Measurements from ENCODE around the gene FARS2.

FARS2 gene

DNA sequence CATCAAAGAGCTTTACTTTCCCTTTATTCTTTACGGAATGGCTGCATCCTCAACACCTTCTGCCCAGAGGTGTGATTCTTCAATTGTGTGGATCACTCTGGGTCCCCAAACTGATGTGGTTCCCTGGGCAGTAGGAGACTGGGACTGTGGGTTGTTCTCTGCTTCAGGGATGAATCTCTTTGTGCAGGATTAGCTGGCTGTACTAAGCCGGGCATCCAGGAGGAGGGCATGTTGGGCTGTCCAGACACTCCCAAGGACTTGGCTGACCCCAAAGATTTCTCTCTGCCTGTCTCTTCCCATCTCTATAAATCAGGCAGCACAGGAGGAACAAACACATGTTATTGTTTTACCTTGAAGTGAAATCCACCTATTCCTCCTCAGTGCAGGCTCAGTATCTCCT lies 15.3 kb downstream of the FARS2 start:
- H3K4me3 ChIP-seq (ENCODE audit: low read depth, low read length): no peak overlapping the region
- TF ChIP-seq, protein P1, sequence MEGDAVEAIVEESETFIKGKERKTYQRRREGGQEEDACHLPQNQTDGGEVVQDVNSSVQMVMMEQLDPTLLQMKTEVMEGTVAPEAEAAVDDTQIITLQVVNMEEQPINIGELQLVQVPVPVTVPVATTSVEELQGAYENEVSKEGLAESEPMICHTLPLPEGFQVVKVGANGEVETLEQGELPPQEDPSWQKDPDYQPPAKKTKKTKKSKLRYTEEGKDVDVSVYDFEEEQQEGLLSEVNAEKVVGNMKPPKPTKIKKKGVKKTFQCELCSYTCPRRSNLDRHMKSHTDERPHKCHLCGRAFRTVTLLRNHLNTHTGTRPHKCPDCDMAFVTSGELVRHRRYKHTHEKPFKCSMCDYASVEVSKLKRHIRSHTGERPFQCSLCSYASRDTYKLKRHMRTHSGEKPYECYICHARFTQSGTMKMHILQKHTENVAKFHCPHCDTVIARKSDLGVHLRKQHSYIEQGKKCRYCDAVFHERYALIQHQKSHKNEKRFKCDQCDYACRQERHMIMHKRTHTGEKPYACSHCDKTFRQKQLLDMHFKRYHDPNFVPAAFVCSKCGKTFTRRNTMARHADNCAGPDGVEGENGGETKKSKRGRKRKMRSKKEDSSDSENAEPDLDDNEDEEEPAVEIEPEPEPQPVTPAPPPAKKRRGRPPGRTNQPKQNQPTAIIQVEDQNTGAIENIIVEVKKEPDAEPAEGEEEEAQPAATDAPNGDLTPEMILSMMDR (IDR thresholded peaks at IDR 0.05; ENCODE audit: borderline replicate concordance, insufficient read depth, low read depth, low read length): no peak

DNA sequence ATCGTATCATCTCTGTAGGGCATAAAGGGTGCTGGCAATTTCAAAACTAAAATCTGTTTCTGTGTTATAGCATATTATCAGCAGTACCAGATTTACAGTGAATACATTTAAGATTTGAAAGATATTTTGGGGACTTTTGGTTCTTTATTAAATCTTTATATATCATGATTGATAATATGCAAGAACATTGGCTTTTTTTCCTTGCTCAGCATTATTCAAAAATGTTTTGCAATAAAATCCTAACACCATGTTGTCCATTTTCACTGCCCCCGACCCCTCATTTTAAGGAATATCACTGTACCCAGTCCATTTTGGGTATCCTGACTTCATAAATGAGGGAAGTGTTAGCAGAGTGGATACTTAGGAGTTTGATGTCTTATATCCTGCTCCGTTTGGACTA lies 16.3 kb downstream of the FARS2 start:
- H3K4me3 ChIP-seq (ENCODE audit: low read depth, low read length): no peak overlapping the region
- TF ChIP-seq, protein P1 (IDR thresholded peaks at IDR 0.05; ENCODE audit: borderline replicate concordance, insufficient read depth, low read depth, low read length): no peak

DNA sequence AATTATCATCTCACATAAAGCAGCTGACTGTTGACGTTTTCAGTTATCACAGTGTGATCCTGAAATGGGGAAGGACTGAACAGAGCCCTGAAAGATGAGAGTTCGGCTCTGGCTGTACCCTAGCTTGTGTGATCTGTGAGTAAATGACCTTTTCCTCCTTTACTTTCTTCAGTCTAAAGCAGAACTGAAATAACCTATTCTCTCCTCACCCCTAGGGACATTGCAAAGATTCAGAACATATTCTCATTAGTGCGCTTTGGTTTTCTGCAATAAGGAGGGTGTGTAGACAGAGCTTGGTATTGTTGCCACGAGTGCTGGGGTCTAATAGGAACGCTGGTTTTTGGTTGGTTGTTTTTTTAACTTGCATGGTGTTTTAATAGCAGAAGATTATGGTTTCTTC lies 16.7 kb downstream of the FARS2 start:
- TF ChIP-seq, protein P1 (IDR thresholded peaks at IDR 0.05; ENCODE audit: borderline replicate concordance, insufficient read depth, low read depth, low read length): no peak
- no peak overlapping the region for H3K4me3 ChIP-seq (ENCODE audit: low read depth, low read length)

DNA sequence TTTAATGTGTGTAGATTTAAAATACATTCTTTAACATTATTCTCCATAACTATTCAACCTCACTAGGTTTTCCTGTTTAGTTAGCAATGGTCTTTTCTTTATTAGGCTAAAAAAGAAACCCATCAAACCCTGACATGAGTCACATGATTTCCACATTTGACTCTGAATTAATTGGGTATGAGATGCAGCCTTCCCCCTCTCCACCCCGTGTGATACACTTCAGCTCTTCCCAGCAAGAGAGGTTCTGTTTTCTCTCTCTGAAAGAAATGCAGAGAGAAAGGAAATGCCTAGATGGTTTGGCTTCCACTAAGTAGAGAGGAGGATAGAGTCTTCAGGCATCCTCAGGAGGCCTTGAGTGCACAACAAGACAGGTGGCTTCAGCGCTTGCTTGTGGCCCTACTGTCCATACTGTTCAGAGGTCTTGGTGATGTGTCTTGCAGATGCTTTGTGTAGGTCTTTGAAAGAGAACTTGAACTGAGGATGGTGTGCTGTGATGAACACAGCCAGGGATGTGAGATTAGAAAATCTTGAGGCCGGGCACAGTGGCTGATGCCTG lies 17.3 kb downstream of the FARS2 start:
- TF ChIP-seq, protein P1 (IDR thresholded peaks at IDR 0.05; ENCODE audit: borderline replicate concordance, insufficient read depth, low read depth, low read length): no peak
- H3K4me3 ChIP-seq (ENCODE audit: low read depth, low read length): no peak overlapping the region

DNA sequence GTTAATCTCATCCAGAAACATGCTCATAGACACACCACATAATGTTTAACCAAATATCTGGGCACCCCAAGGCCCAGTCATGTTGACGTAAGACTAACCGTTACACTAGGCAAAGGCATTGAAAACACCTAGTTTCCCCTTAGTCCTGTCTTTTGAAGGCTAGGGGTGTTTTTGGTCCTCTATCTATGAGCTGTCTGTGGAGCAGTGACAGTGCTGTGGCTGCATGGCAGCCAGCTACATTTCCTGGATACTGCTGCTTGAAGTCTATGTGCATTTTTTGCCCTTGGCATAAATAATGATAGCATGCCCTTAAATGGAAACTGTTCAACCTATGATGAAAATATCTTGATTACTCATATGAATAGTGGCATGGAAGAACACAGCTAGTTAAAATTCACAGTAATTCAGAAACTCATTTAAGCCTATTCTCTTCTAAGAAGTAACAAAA lies 18.6 kb downstream of the FARS2 start:
- H3K4me3 ChIP-seq (ENCODE audit: low read depth, low read length): no peak overlapping the region
- TF ChIP-seq, protein P1 (IDR thresholded peaks at IDR 0.05; ENCODE audit: borderline replicate concordance, insufficient read depth, low read depth, low read length): no peak

DNA sequence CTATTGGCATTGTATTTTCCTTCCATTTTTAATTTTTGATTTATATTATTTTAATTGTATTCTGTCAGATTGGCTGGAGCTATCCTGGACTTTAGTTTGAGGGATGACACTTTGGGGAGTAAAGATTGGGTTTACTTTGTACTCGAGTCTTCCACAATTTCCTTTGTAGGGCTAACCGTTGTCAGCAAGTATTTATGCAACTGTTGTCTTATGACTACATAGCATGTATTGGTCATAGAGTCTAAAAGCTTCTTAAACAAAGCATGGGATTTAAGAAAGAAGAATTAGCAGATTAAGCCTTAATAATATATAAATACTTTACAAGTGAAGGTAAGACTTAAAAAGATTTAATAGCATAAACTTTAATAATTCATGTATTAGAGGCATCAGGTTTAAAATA lies 19.6 kb downstream of the FARS2 start:
- TF ChIP-seq, protein P1 (IDR thresholded peaks at IDR 0.05; ENCODE audit: borderline replicate concordance, insufficient read depth, low read depth, low read length): no peak
- H3K4me3 ChIP-seq (ENCODE audit: low read depth, low read length): no peak overlapping the region

DNA sequence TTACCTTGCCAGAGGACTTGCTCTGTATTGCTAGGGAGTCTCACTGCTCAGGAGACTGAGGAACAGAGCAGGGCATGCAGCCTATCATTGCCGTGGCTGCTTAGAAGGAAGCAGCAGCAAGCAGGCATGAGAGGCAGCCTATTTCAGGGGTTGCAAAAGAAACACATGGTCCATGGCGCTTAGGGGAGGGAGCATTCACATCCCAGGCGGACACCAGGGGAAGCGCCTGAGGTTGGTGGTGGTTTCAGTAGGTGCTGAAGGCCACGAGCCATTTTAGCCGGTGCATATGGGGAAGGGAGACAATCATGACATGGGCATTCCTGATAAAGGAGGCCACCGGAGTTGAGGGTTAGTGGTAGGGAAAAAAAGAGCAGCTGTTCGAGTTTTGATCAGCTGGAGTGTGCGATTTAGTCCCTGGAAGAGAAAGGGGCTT lies 20.9 kb downstream of the FARS2 start:
- no peak overlapping the region for H3K4me3 ChIP-seq (ENCODE audit: low read depth, low read length)
- TF ChIP-seq, protein P1 (IDR thresholded peaks at IDR 0.05; ENCODE audit: borderline replicate concordance, insufficient read depth, low read depth, low read length): no peak
